Endothelial cell of umbilical vein (primary cell): ENCODE data around the gene FLNB. TPM values are rescaled to one million over a fixed set of nuclear protein-coding genes. Genes with fewer than 3 reads are reported as not detected.

Source experiments
- BruUV-seq: library from RNA; stranded (reverse); fragments of 400-500 nt; replicated peaks from 2 replicates; lab custom pipeline; 2021; lab: Mats Ljungman, UMichigan
- CTCF ChIA-PET: fragments of 300-600, 350-600 bp; sonication (Branson Sonifier 250); formaldehyde crosslinking; loops from one replicate; lab custom pipeline; 2021; ENCODE audit warnings: antibody characterized with exemption, inconsistent platforms; lab: Charles Lee
- POLR2A ChIA-PET: fragments of 300-600, 350-600 bp; sonication (Branson Sonifier 250); formaldehyde crosslinking; loops from one replicate; lab custom pipeline; 2021; ENCODE audit warnings: antibody characterized with exemption, inconsistent platforms; lab: Charles Lee
- DNase-seq: peaks from one replicate; pipeline ENCODE4 v3.0.0-alpha.2; 2011; ENCODE audit warnings: low read depth, low spot score
- FAIRE-seq: peaks from 2 replicates; lab custom pipeline; 2011; peaks lifted over from hg19 to GRCh38; lab: Jason Lieb, UNC
- H2AFZ ChIP-seq: 2 replicates; pipeline ENCODE4 v1.6.0; 2012; ENCODE audit warnings: low read depth, low read length, control low read depth, inconsistent platforms
- H3K27ac ChIP-seq: 2 replicates; pipeline ENCODE4 v1.5.1; 2011; ENCODE audit warnings: low read depth, mild to moderate bottlenecking, control low read depth, low read length, moderate library complexity; ENCODE audit not compliant: insufficient read depth
- H3K27me3 ChIP-seq, 2 experiments: 2 replicates each; pipeline versions ENCODE4 v1.6.0 to v1.6.1; 2011; ENCODE audit warnings: low read length in 2 of 2, mixed read lengths in 1 of 2; ENCODE audit not compliant: control insufficient read depth in 2 of 2, insufficient read depth in 2 of 2
- H3K36me3 ChIP-seq, 2 experiments: 2 replicates in 1 of 2; 3 replicates in 1 of 2; pipeline ENCODE4 v1.5.1; 2011; ENCODE audit warnings: low read length in 2 of 2, mild to moderate bottlenecking in 1 of 2, moderate library complexity in 1 of 2; ENCODE audit not compliant: control insufficient read depth in 2 of 2, insufficient read depth in 2 of 2; ENCODE audit errors: extremely low read depth in 1 of 2
- H3K4me1 ChIP-seq: 3 replicates; pipeline ENCODE4 v1.5.1; 2011; ENCODE audit warnings: mild to moderate bottlenecking, low read length; ENCODE audit not compliant: control insufficient read depth, insufficient read depth; ENCODE audit errors: extremely low read depth
- H3K4me2 ChIP-seq: 2 replicates; pipeline ENCODE4 v1.6.1; 2011; ENCODE audit warnings: low read length, control low read depth, mixed read lengths; ENCODE audit not compliant: insufficient read depth
- H3K4me3 ChIP-seq, 3 experiments: fragments of 200-600 bp in 1 of 3; sonication (generic), shearing (Covaris generic) in 1 of 3; replicated peaks in 1 of 3; 2 replicates each; pipeline ENCODE4 v1.5.1; 2011 to 2016; ENCODE audit warnings: control low read depth in 3 of 3, low read length in 3 of 3, mild to moderate bottlenecking in 2 of 3, inconsistent platforms in 1 of 3, low read depth in 1 of 3, moderate library complexity in 1 of 3; ENCODE audit not compliant: insufficient read depth in 1 of 3
- H3K79me2 ChIP-seq: 2 replicates; pipeline ENCODE4 v1.6.0; 2012; ENCODE audit warnings: low read length, inconsistent platforms; ENCODE audit not compliant: control insufficient read depth, insufficient read depth
- H3K9ac ChIP-seq: replicated peaks from 2 replicates; pipeline ENCODE3; 2011; ENCODE audit warnings: low read length, control low read depth; ENCODE audit not compliant: insufficient read depth; ENCODE audit errors: extremely low read depth
- H3K9me1 ChIP-seq: replicated peaks from 3 replicates; pipeline ENCODE4 v1.6.0; 2011; ENCODE audit warnings: mild to moderate bottlenecking, low read length; ENCODE audit not compliant: control insufficient read depth, insufficient read depth; ENCODE audit errors: extremely low read depth
- H3K9me3 ChIP-seq: replicated peaks from 2 replicates; pipeline ENCODE4 v1.5.1; 2012; ENCODE audit warnings: low read length, inconsistent platforms; ENCODE audit not compliant: control insufficient read depth, insufficient read depth
- H4K20me1 ChIP-seq: replicated peaks from 2 replicates; pipeline ENCODE3; 2011; ENCODE audit warnings: mild to moderate bottlenecking, low read length; ENCODE audit not compliant: control insufficient read depth, insufficient read depth; ENCODE audit errors: extremely low read depth
- CTCF ChIP-seq, 2 donors: IDR thresholded peaks; 1 replicate in 1 of 2; 2 replicates in 1 of 2; pipeline ENCODE4 v1.5.1; 2011; ENCODE audit warnings: low read length in 2 of 2, mild to moderate bottlenecking in 2 of 2, moderate library complexity in 2 of 2, control low read depth in 1 of 2, inconsistent platforms in 1 of 2, low read depth in 1 of 2; ENCODE audit not compliant: insufficient read depth in 1 of 2; ENCODE audit errors: extremely low read depth in 1 of 2
- EZH2 ChIP-seq: IDR thresholded peaks from 2 replicates; pipeline ENCODE4 v1.6.1; 2012; ENCODE audit warnings: borderline replicate concordance, low read depth, mild to moderate bottlenecking, moderate library complexity, low read length, inconsistent platforms; ENCODE audit not compliant: severe bottlenecking
- FOS ChIP-seq: IDR thresholded peaks from 2 replicates; pipeline ENCODE4 v1.6.1; 2011; ENCODE audit warnings: mild to moderate bottlenecking, low read length, moderate library complexity, borderline replicate concordance; ENCODE audit not compliant: insufficient read depth
- GATA2 ChIP-seq: IDR thresholded peaks from 2 replicates; pipeline ENCODE4 v1.7.0; 2011; ENCODE audit warnings: low read depth, mild to moderate bottlenecking, moderate library complexity, mixed read lengths, low read length; ENCODE audit not compliant: insufficient read length, insufficient read depth
- JUN ChIP-seq: IDR thresholded peaks from 2 replicates; pipeline ENCODE4 v1.6.1; 2011; ENCODE audit warnings: borderline replicate concordance, low read depth; ENCODE audit not compliant: insufficient read length, insufficient read depth
- MAX ChIP-seq: IDR thresholded peaks from 2 replicates; pipeline ENCODE4 v1.6.1; 2011; ENCODE audit not compliant: insufficient read depth, insufficient read length
- MYC ChIP-seq: IDR thresholded peaks from one replicate; pipeline ENCODE4 v1.6.1; 2011; ENCODE audit warnings: mild to moderate bottlenecking, low read depth, low read length
- POLR2A ChIP-seq: IDR thresholded peaks from 2 replicates; pipeline ENCODE4 v1.6.1; 2012; ENCODE audit warnings: low read depth, mild to moderate bottlenecking, control low read depth, low read length
- POLR2AphosphoS5 ChIP-seq: IDR thresholded peaks from 2 replicates; pipeline ENCODE4 v1.6.1; 2012; ENCODE audit warnings: low read depth, mild to moderate bottlenecking, control low read depth, low read length, moderate library complexity; ENCODE audit not compliant: insufficient read depth
- dilution Hi-C: fragments of 300-500 bp; cut with MboI; formaldehyde crosslinking; loops from one replicate; pipeline ENCODE4 v1.15.0; 2019; ENCODE audit warnings: low sequenced_read_pairs; ENCODE audit not compliant: extremely low pct_ligation_motif_present
- intact Hi-C: fragments of 100-400 bp; cut with micrococcal nuclease; formaldehyde crosslinking; loops from one replicate; pipeline ENCODE4 v1.10.0; 2022
- polyA plus RNA-seq, 4 experiments: library from polyadenylated mRNA; depleted of rRNA in 3 of 4; stranded (reverse) in 3 of 4; unstranded in 1 of 4; fragments of >200 nt; gene quantifications; 2 replicates each; pipeline versions ENCODE4 v1.2.1 to v1.2.3, GENCODE V29; 2011 to 2012; ENCODE audit warnings: missing spikeins in 1 of 4
- total RNA-seq: library from RNA; stranded (reverse); gene quantifications from 2 replicates; pipeline ENCODE4 v1.2.3, GENCODE V29; 2021

FLNB gene
- total and polyA plus RNA-seq, 2 donors (not counting 3 experiments of a cell fraction or from before 2014, with no cell fraction given) = 479 to 670 TPM

GRCh38 chr3:58206406-58207011 lies 198.3 kb downstream of the FLNB start:
- Histone ChIP-seq H4K20me1 (no peaks in the 10 kb centered on the region), H3K27me3 (no peaks in the 10 kb centered on the region), H3K9me1 (no peaks in the 10 kb centered on the region), H3K9me3 (no peaks in the 10 kb centered on the region), H3K9ac (no peak overlapping the region), H3K4me1 (peaks cover 3% of the 10 kb centered on the region), H3K4me3 (no peak overlapping the region), H3K79me2 (no peaks in the 10 kb centered on the region), H2AFZ (peak overlapping the region; percentile 2), H3K27ac (no peak overlapping the region), H3K4me2 (no peak overlapping the region), H3K36me3 (no peaks in the 10 kb centered on the region)
- dilution Hi-C loops = no loop called here
- intact Hi-C loops = no loop called here
- FAIRE-seq (no peak), DNase-seq (no peak)
- POLR2A ChIA-PET = no interaction called here
- CTCF ChIA-PET = interaction anchor here (1.1 to 2.1 kb wide), 2 partner anchors 10 to 100 kb away, joined by 5 to 11 read pairs; partner anchors contain the start of genes HTD2 and RPP14
- BruUV-seq = no TSS peak
- peak; percentile 48 for TF ChIP-seq FOS
- TF ChIP-seq POLR2A = no peak

GRCh38 chr3:58207954-58208353 lies 199.7 kb downstream of the FLNB start:
- BruUV-seq = no TSS peak
- H4K20me1 ChIP-seq = no peaks in the 10 kb centered on the region
- peaks cover 7% of the 10 kb centered on the region for H3K4me1 ChIP-seq
- no peaks in the 10 kb centered on the region for H3K9me1 ChIP-seq
- no peak overlapping the region for H3K4me3 ChIP-seq
- no peaks in the 10 kb centered on the region for H3K9me3 ChIP-seq
- no peak for TF ChIP-seq MAX
- no peak for TF ChIP-seq POLR2AphosphoS5
- no peak for TF ChIP-seq MYC
- no peak for TF ChIP-seq POLR2A
- no peak for TF ChIP-seq FOS
- TF ChIP-seq EZH2 = no peak
- no peak for TF ChIP-seq JUN
- no peak for TF ChIP-seq CTCF (IDR thresholded peaks at IDR 0.05; ENCODE audit: extremely low read depth in 1 of 2, insufficient read depth in 1 of 2, low read depth in 1 of 2, low read length in 2 of 2)
- no peak for TF ChIP-seq GATA2
- no peaks in the 10 kb centered on the region for H3K36me3 ChIP-seq
- no peak overlapping the region for H3K4me2 ChIP-seq
- CTCF ChIA-PET = interaction anchor here (1.1 to 9.0 kb wide), 4 partner anchors 9 to 98 kb away, joined by 3 to 72 read pairs (median 6); partner anchors contain the start of genes HTD2 and RPP14
- POLR2A ChIA-PET = no interaction called here
- H3K9ac ChIP-seq = no peak overlapping the region
- no peaks in the 10 kb centered on the region for H3K27me3 ChIP-seq
- intact Hi-C loops (no loop called here), dilution Hi-C loops (no loop called here)
- no peak for FAIRE-seq
- no peak overlapping the region for H3K27ac ChIP-seq
- DNase-seq = no peak
- no peaks in the 10 kb centered on the region for H3K79me2 ChIP-seq
- no peak overlapping the region for H2AFZ ChIP-seq
